HepG2 (cell line): Measurements from ENCODE around the gene HSPB9. TPM values are rescaled to one million over a fixed set of nuclear protein-coding genes. Genes with fewer than 3 reads are reported as not detected.
A peak's percentile ranks its signal among the peaks of the same experiment; 100 is the strongest.

ENCODE experiments used
- ARID2 ChIP-seq: sonication (generic); formaldehyde crosslinking; IDR thresholded peaks from 2 replicates; pipeline ENCODE4 v1.8.1; 2022; ENCODE audit warnings: mild to moderate bottlenecking, missing genetic modification reagents, borderline replicate concordance
- ATF7 ChIP-seq, 2 experiments: fragments of 450-650 bp in 1 of 2; sonication (generic) in 1 of 2; formaldehyde crosslinking in 1 of 2; IDR thresholded peaks; 2 replicates each; pipeline versions ENCODE4 v1.4.0 to v1.6.1; 2016 to 2020; ENCODE audit warnings: antibody characterized with exemption in 1 of 2, mild to moderate bottlenecking in 1 of 2, missing genetic modification reagents in 1 of 2
- CC2D1A ChIP-seq: sonication (generic); formaldehyde crosslinking; IDR thresholded peaks from 2 replicates; pipeline ENCODE4 v1.8.1; 2023; ENCODE audit warnings: mild to moderate bottlenecking, missing genetic modification reagents
- CEBPB ChIP-seq: IDR thresholded peaks from 2 replicates; pipeline ENCODE4 v1.6.1; 2011; ENCODE audit warnings: low read depth, low read length, improper control_type of control experiment, borderline replicate concordance
- DBP ChIP-seq: sonication (generic); formaldehyde crosslinking; IDR thresholded peaks from 2 replicates; pipeline ENCODE4 v1.4.0; 2020; ENCODE audit warnings: missing genetic modification reagents; ENCODE audit errors: not compliant biosample characterization
- GATAD1 ChIP-seq: IDR thresholded peaks from 2 replicates; pipeline ENCODE4 v1.6.1; 2016; ENCODE audit warnings: missing genetic modification reagents, missing compliant biosample characterization
- MBNL3 ChIP-seq: fragments of 250-450 bp; sonication (Bioruptor Pico); conservative IDR thresholded peaks from 2 replicates; pipeline ENCODE4 v1.8.0; 2022; ENCODE audit warnings: mild to moderate bottlenecking, inconsistent platforms
- NPAS2 ChIP-seq: sonication (generic); formaldehyde crosslinking; IDR thresholded peaks from 2 replicates; pipeline ENCODE4 v1.8.0; 2022; ENCODE audit warnings: mild to moderate bottlenecking, missing genetic modification reagents, borderline replicate concordance
- PCBP1 ChIP-seq: fragments of 200-400 bp; formaldehyde crosslinking; IDR thresholded peaks from 2 replicates; pipeline ENCODE4 v1.6.1; 2017; ENCODE audit warnings: mild to moderate bottlenecking, low read depth, low read length, borderline replicate concordance
- PHF8 ChIP-seq: sonication (generic); formaldehyde crosslinking; IDR thresholded peaks from 2 replicates; pipeline ENCODE4 v1.5.0; 2020; ENCODE audit warnings: missing genetic modification reagents
- RAD21 ChIP-seq: fragments of 450-650 bp; formaldehyde crosslinking; IDR thresholded peaks from 2 replicates; pipeline ENCODE4 v1.5.0; 2020; ENCODE audit warnings: mild to moderate bottlenecking
- SNAPC4 ChIP-seq: sonication (generic); formaldehyde crosslinking; IDR thresholded peaks from 2 replicates; pipeline ENCODE4 v1.4.0; 2020; ENCODE audit warnings: mild to moderate bottlenecking, missing genetic modification reagents
- ZBTB44 ChIP-seq: sonication (generic); formaldehyde crosslinking; IDR thresholded peaks from 2 replicates; pipeline ENCODE4 v1.4.0; 2020; ENCODE audit warnings: missing genetic modification reagents
- ZNF281 ChIP-seq: sonication (generic); formaldehyde crosslinking; IDR thresholded peaks from 2 replicates; pipeline ENCODE4 v1.4.0; 2020; ENCODE audit warnings: missing genetic modification reagents, borderline replicate concordance
- polyA plus RNA-seq, 8 experiments: library from polyadenylated mRNA; depleted of rRNA in 3 of 8; stranded (reverse) in 7 of 8; unstranded in 1 of 8; fragments of >200 nt; fragmentation: Illumina TruSeq in 4 of 8; extraction: Trizol in 4 of 8; gene quantifications; 2 replicates each; pipeline versions ENCODE4 v1.2.1 to v1.2.3, GENCODE V29; 2011 to 2016; ENCODE audit warnings: low read depth in 4 of 8, missing spikeins in 1 of 8, mixed read lengths in 1 of 8; ENCODE audit not compliant: insufficient read depth in 1 of 8
- total RNA-seq, 5 experiments: library from RNA; depleted of rRNA; stranded (reverse); fragments of >200 nt; fragmentation: Illumina TruSeq; extraction: Trizol; gene quantifications; 2 replicates each; pipeline ENCODE4 v1.2.3, GENCODE V29; 2016; ENCODE audit warnings: low read depth in 1 of 5

Gene HSPB9
- total and polyA plus RNA-seq, 2 of the 13 experiments (the other 11 are each of a cell fraction or from before 2014, with no cell fraction given): 0.05 to 0.24 TPM

- TF ChIP-seq SNAPC4 (CRISPR knock-in tag): no peak
- no peak for TF ChIP-seq ZBTB44
- TF ChIP-seq RAD21 (CRISPR knock-in tag): no peak
- no peak for TF ChIP-seq DBP (CRISPR knock-in tag)
- TF ChIP-seq NPAS2 (CRISPR knock-in tag): no peak
- TF ChIP-seq GATAD1: no peak
- peak; percentile 34 for TF ChIP-seq PHF8 (CRISPR knock-in tag)
- no peak for TF ChIP-seq MBNL3 (CRISPR knock-in tag)
- 0 out of 2 replicates have a peak, but pooled peaks have one; percentile 26 for TF ChIP-seq ATF7 (IDR thresholded peaks at IDR 0.05)
- no peak for TF ChIP-seq ATF7 (CRISPR knock-in tag; IDR thresholded peaks at IDR 0.05)
- TF ChIP-seq CEBPB: peak; percentile 95
- no peak for TF ChIP-seq ARID2 (CRISPR knock-in tag)
- TF ChIP-seq ZNF281 (CRISPR knock-in tag): peak; percentile 79; the same call in 1 of the 2 replicates
- TF ChIP-seq CC2D1A (CRISPR knock-in tag): no peak
- peak; percentile 89; the same call in 1 of the 2 replicates for TF ChIP-seq PCBP1
Measured at GRCh38 chr17:42087736-42088705, 34.6 kb upstream of the HSPB9 start (continued).
